Stimulated activated CD4-positive, alpha-beta T cell treated with anti-CD3 and anti-CD28 coated beads, TNF-alpha, amount 100 ng/mL, for 24 hours (primary cell): Measurements from ENCODE around the gene PF4V1.

Source experiments
- DNase-seq, 3 experiments: peaks; one replicate each; pipeline ENCODE4 v3.0.0-alpha.2; 2020; ENCODE audit warnings: low read depth in 3 of 3

Gene PF4V1

GRCh38 chr4:73853246-73853704 lies at the start of gene PF4V1:
PF4V1 (plus strand) TSS chr4:73853296; CDS start chr4:73853363, 67 bp downstream.
- DNase-seq = no peak

DNA sequence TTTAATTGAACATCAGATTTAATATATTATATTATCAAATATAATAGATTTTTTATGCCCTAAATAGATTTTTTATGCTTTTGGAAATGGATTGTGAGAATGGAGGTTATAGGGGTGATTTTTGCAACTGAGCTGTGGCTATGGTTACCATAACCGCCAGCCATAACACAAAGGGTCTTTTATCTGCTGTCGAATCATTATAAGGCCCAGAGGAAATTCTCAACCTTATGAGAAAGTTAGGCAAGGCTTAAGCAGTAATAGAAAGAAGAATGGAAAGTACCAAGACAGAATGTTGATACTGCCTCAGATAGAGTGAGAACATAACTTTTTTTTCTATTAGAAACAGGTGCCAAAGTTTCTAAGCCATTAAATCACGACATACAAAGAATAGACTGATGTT lies 42.9 kb upstream of the PF4V1 start:
- DNase-seq = no peak

GRCh38 chr4:73811841-73812240 lies 41.3 kb upstream of the PF4V1 start:
- no peak for DNase-seq

- no peak for DNase-seq
Measured at GRCh38 chr4:73814679-73815078, 38.4 kb upstream of the PF4V1 start.

DNA sequence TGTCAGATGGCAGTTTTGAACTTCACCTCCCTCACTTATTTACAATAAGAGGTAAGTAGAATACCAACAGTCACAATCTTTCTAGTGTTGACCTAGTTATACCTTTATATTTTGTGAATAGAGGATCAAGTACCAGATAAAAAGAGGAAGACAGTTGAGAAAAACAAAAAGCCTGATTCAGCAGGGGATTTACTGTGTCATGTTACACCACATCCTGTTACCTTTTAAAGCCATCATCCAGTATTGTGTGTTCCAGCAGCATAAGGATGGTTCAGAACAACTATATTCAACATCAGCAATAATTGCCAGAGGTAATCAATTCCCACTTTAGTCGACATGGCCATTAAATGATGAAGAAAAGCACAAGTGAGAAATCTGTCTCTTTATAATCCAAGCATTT lies 38.0 kb upstream of the PF4V1 start:
- no peak for DNase-seq

GRCh38 chr4:73816814-73817213 lies 36.3 kb upstream of the PF4V1 start:
- DNase-seq = no peak

GRCh38 chr4:73817341-73817740 lies 35.8 kb upstream of the PF4V1 start:
- DNase-seq = no peak

- DNase-seq = no peak
Measured at GRCh38 chr4:73821325-73821724, 31.8 kb upstream of the PF4V1 start.

DNA sequence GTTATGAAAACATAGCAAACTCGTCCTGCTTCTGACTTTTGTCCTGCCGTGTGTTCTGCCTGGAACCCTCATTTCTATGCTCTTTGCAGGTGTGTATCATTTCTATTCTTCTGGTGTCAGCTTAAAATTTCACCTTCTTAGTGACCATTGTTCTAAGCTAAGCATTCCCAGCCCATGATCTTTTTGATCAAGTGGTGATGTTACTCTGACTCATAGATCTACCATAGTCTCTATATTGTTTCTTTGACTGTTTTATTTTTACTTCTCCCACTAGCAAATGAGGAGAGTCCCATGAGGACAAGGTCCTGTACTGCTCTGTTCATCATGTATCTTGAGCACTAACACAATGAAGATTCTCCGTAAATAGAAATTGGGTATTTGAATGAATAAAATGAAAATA lies 30.7 kb upstream of the PF4V1 start:
- no peak for DNase-seq

DNA sequence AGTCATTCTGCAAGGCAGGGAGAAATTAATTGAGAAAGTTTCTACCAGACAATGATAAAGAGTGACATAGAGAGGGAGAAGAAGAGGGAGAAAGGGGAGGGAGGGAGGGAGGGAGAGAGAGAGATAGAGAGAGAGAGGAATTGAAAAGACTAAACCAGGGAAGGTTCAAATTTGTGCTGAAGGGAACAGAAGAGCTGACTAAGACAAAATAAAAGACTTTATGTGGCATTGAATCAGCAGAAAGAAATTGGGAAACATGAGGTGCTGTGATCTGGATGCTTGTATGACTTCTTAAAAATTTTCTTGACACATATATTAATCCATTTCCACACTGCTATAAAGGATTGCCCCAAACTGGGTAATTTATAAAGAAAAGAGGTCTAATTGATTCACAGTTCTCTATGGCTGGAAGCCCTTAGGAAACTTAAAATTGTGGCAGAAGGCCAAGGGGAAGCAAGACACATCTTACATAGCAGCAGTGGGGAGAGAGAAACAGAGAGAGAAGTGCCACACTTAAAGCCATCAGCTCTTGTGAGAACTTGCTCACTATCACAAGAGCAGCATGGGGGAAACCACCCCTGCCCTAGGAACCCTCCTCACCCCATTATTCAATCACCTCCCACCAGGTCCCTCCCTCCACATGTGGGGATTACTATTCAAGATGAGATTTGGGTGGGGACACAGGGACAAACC lies 30.1 kb upstream of the PF4V1 start:
- no peak for DNase-seq

GRCh38 chr4:73823760-73824159 lies 29.3 kb upstream of the PF4V1 start:
- DNase-seq = no peak

- no peak for DNase-seq
Measured at GRCh38 chr4:73828956-73829355, 24.1 kb upstream of the PF4V1 start.

- no peak for DNase-seq
Measured at GRCh38 chr4:73831569-73831968, 21.5 kb upstream of the PF4V1 start.

DNA sequence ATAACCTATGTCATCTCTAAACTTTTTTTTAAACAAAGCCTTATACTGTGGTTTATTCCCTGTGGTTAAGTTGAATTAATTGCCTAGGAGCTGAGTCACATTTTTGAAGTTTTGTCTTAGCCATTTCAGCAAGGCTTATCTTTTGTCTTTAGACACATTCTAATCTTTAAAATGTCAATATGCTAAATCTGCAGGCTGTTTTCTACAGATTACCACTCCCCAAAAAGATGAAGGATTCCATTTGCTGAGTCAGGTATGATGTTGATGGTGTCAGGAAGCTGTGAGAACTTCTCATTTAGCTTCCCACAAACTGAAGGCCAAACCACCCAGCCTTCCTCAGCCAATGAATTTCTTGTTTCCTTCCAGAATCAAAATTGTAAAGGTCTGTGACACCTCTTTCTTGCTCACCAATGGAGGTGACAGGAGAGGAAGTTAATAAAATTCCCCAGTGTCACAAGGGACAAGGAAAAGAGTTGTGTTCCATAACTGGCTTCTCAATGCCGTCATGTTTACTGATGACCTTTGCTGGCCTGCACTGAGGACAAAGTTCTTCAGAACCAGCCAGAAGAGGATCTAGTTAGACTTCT lies 20.4 kb upstream of the PF4V1 start:
- DNase-seq = no peak

DNA sequence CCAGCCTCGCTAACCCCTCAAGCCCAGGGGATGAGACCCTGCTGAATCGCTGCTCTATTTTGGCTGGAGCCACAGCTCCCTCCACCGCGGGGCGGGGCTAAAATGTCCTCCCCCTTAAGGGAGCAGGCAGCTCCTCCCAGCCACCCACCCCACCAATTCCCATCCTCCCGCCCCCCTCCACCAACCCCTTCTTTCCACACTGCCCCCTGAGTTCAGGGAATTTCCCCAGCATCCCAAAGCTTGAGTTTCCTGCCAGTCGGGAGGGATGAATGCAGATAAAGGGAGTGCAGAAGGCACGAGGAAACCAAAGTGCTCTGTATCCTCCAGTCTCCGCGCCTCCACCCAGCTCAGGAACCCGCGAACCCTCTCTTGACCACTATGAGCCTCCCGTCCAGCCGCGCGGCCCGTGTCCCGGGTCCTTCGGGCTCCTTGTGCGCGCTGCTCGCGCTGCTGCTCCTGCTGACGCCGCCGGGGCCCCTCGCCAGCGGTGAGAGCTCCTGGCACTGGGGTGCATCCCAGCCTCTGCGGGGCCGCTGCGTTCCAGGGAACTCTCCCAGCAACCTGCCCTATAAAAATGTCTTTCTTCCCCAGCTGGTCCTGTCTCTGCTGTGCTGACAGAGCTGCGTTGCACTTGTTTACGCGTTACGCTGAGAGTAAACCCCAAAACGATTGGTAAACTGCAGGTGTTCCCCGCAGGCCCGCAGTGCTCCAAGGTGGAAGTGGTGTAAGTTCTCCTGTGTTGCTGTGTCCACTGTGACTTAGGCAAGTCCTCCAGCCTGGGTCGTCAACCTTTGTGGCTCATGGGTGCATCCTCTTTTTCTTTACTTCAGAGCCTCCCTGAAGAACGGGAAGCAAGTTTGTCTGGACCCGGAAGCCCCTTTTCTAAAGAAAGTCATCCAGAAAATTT lies 16.5 kb upstream of the PF4V1 start, which contains the start of gene CXCL6:
Gene CXCL6, plus strand, starts transcription at position 306 of the 907 bp plus-strand sequence. Its CDS starts 73 bp downstream, at position 379.
- no peak for DNase-seq

DNA sequence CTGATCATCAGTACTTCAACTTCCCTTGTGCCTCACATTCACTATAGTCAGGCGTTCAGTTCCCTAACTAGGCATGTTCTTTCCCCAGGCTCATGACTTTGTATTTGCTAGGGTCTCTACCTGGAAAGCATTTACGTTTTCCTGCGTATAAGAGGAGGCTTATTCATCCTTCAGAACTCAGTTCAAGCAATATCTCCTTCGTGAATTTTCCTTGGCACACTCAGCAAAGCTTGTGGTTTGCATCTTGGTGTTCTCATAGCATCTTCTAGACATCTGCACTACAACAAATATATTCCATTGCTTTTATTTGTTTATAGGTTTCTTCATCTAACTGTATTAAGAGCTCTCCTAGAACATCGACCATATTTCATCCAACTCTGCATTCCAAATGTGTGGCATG lies 14.0 kb upstream of the PF4V1 start:
- no peak for DNase-seq

GRCh38 chr4:73839715-73840114 lies 13.4 kb upstream of the PF4V1 start:
- no peak for DNase-seq

GRCh38 chr4:73841243-73841925 lies 11.7 kb upstream of the PF4V1 start:
- DNase-seq = no peak

GRCh38 chr4:73842696-73843095 lies 10.4 kb upstream of the PF4V1 start:
- DNase-seq = no peak

- no peak for DNase-seq
Measured at GRCh38 chr4:73843369-73843768, 9.7 kb upstream of the PF4V1 start.

DNA sequence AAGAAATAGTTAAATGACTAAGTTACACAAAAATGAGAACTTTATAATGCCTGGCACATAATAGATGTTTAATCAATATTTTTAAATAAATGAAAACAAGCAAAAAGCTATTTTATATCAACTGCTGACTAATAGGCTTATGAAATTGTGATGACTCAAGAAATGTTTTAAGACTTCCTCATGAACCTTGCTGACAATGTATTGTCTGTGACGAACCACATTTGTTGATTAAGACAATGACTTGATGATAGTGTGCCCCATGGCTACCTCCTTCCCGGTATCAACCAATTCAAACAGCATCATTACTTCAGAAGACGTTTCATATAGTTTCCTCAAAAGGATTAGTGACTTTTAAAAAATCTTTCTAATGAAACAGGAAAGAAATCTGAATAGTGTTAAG lies 8.8 kb upstream of the PF4V1 start:
- no peak for DNase-seq

- DNase-seq = no peak
Measured at GRCh38 chr4:73844806-73845205, 8.3 kb upstream of the PF4V1 start.
